HG02623 (cell line): Measurements from ENCODE around the gene TMEM178B.

ENCODE experiments used
- ATAC-seq: cut with Tn5 transposase; IDR thresholded peaks from one replicate; pipeline ENCODE4 v1.9.1; 2021; ENCODE audit warnings: moderate library complexity; ENCODE audit not compliant: unreplicated experiment

TMEM178B gene

GRCh38 chr7:141500608-141501007 is 426.7 kb downstream of the TMEM178B start:
- ATAC-seq, result no peak

- no peak for ATAC-seq
Measured at GRCh38 chr7:141501451-141501850, 427.6 kb downstream of the TMEM178B start.

GRCh38 chr7:141511316-141511675 is 437.4 kb downstream of the TMEM178B start:
- no peak for ATAC-seq

DNA sequence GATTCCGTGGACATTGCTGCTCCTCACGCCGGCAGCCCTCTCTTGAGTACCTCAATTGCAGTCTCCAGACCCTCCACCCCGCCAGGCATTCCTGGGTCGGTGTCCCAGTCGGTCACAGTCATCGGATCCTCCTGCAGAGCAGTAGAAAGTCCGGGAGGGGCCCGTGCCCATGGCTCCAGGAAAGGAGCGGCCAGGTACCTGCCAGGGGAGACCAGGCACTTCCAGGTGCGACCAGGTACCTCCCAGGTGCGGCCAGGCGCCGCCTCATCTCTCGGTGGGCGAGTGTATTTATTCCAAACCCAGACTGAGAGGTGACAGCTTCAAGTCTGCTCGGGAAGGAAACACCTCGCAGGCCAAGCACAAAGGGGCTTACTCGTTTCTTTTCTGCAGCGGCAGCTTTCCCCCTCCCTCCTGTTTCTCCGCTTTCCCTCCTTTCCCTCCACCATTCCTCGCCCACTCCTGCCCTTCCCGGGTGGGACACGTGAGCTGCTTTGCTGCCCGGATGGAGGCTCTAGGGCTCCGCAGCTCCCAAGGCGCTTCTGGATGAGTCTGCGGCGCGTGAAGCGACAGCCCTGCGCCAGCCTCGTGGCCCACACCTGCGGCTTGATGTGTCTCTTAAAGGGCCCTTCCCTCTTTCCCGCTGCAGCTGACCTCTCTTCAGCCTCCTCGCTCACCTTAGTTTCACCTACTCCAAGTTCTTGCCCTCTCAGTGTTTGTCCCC is 438.0 kb downstream of the TMEM178B start:
- no peak for ATAC-seq

DNA sequence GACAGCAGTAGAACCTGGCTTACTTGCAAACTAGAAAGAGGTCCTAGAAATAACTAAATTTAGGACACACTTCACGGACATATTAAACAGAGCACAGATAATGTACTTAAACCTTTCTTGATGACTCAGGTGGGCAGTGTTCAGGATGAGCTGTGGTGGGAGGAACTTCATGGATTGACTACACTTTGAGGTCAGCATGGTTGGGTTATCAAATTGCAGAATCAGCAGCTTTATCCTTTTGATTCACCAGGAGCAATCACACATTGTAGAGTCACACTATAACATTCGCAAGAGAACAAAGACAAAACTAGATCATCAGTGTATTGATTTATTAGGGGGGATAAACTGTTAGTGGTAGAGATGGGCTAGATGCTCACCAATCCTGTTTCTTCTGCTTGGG is 438.7 kb downstream of the TMEM178B start:
- no peak for ATAC-seq

DNA sequence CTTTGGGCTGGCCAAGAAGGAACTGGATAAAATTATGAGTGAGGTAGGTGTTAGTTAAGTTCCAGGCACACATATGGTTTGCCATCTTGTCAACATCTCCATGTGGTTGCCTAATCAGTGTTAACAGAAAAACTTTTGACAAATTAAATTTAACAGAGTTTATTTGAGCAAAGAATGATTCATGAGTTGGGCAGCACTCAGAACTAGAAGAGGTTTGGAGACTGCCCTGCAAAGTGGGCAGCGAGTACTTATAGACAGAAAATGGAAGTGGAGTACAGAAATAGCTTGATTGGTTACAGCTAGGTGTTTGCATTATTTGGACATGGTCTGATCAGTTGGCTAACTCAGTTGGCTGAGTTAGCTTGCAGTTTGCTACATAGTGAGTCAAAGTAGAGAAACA is 439.9 kb downstream of the TMEM178B start:
- ATAC-seq, result no peak

GRCh38 chr7:141515941-141516340 is 442.1 kb downstream of the TMEM178B start:
- ATAC-seq, result no peak

DNA sequence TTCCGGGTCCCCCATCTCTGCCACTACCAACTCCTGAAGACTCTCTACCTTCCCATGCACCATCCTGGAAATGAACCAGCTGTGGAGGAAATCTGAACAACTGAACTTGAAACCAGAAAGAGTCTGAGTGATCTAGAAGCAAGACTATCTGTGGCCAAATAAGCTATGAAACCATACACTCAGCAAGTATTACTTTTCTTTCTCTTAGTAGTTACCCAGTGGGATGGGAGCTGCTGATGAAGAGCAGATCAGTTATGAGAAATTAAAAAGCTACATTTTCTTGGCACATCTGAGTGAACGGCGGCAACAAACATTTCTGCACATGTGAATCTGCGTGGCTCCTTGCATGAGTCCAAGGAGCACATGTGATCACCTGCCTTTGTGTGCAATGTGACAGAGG is 445.8 kb downstream of the TMEM178B start:
- ATAC-seq, result no peak

- no peak for ATAC-seq
Measured at GRCh38 chr7:141522657-141523342, 448.9 kb downstream of the TMEM178B start.

DNA sequence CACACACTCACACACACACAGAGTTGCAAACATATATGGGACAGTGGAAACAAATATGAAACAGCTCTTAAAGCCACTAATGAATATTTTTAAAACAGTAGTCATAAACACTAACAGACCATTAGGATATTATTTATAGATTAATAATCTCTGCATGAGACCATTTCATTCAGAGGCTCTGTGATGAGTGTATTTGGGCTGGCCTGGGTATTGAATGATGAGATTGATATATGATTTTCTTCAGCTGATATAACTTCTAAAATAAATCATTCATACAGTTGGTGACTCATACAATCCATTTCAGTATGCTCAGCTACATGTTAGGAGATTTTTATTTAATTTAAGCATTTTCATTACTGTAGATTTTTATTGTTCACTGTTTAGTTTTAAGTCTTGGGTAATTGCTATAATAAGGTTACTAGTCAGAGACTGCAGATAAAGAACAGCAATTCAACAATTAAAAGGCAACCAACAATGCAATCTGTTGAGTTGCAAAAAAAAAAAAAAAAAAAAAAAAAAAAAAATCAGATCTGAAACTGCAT is 452.2 kb downstream of the TMEM178B start:
- ATAC-seq, result no peak

DNA sequence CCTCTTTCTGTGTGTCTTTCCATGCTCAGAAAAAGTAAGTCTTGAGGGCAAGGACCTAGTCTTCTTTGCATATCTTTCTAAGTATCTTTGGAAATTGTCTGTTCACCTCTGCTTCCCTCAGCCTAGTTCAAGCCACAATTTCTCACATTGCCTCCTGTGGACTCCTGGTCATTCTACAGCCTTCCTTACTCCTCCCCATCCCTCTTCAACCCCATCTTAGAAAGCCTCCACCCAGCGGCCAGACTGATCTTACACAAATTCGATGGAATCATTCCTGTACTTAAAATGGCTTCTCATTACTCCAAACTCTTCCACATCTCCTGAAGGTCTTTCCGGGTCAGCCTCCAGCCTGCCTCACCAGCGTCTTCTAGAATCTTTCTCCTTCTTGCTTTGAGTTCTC is 453.2 kb downstream of the TMEM178B start:
- ATAC-seq, result no peak

DNA sequence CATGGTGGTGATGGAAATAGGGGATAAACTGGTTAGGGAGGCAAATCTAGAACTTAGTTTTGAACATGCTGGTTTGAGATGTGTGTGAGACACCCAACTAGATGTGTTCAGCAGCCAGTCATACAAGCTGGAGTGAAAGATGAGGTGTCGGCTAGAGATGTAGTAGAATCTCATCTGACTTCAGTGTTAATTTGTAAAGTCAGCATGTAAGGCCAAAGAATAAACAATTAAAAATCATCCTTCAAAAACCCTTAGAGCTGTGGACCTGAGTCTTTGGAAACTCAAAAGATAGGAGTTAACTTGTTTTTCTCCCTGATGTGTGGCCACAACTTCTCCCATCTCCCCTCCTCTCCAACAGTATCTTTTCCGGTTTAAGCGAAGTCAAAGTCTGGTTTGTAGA is 454.5 kb downstream of the TMEM178B start:
- no peak for ATAC-seq
